Measurements from ENCODE around the gene LMNB1.

- TF ChIP-seq, protein P1, sequence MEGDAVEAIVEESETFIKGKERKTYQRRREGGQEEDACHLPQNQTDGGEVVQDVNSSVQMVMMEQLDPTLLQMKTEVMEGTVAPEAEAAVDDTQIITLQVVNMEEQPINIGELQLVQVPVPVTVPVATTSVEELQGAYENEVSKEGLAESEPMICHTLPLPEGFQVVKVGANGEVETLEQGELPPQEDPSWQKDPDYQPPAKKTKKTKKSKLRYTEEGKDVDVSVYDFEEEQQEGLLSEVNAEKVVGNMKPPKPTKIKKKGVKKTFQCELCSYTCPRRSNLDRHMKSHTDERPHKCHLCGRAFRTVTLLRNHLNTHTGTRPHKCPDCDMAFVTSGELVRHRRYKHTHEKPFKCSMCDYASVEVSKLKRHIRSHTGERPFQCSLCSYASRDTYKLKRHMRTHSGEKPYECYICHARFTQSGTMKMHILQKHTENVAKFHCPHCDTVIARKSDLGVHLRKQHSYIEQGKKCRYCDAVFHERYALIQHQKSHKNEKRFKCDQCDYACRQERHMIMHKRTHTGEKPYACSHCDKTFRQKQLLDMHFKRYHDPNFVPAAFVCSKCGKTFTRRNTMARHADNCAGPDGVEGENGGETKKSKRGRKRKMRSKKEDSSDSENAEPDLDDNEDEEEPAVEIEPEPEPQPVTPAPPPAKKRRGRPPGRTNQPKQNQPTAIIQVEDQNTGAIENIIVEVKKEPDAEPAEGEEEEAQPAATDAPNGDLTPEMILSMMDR (IDR thresholded peaks at IDR 0.05) = no peak
- peak in 2 of 4 donors; percentile 15 to 49 for TF ChIP-seq EP300 (IDR thresholded peaks at IDR 0.05)
Measured at GRCh38 chr5:126857472-126858410, 80.8 kb downstream of the LMNB1 start.
